PC-9 (cell line): ENCODE data around the gene PRDM4. TPM values are rescaled to one million over a fixed set of nuclear protein-coding genes. Genes with fewer than 3 reads are reported as not detected.
"Not testable (repeated sequence)": the region's sequence is repeated elsewhere in the genome, so short reads cannot be mapped to it uniquely, and the experiment has no call there.

Experiments
- BruUV-seq: library from RNA; stranded (reverse); fragments of 400-500 nt; replicated peaks from 2 replicates; lab custom pipeline; 2021; lab: Mats Ljungman, UMichigan
- CTCF ChIA-PET: fragments of 300-600 bp; sonication (Branson Sonifier 250); formaldehyde crosslinking; loops from one replicate; lab custom pipeline; 2022; ENCODE audit warnings: antibody characterized with exemption; lab: Charles Lee
- POLR2A ChIA-PET: fragments of 300-600 bp; sonication (Branson Sonifier 250); formaldehyde crosslinking; loops from one replicate; lab custom pipeline; 2022; ENCODE audit warnings: antibody characterized with exemption; ENCODE audit not compliant: unreplicated experiment; lab: Charles Lee
- DNase-seq, 2 experiments: peaks; one replicate each; pipeline versions ENCODE4 v3.0.0 to v3.0.0-alpha.2; 2015 to 2022; ENCODE audit warnings: mixed read lengths in 1 of 2
- H2AFZ ChIP-seq: fragments of 200-600 bp; sonication (generic); 2 replicates; pipeline ENCODE4 v1.8.1; 2017; ENCODE audit warnings: antibody characterized with exemption
- H3F3A ChIP-seq: fragments of 200-600 bp; sonication (generic); 2 replicates; pipeline ENCODE4 v1.8.1; 2017; ENCODE audit warnings: antibody characterized with exemption, mild to moderate bottlenecking, low read depth; ENCODE audit not compliant: insufficient read depth
- H3K27ac ChIP-seq: fragments of 200-600 bp; sonication (generic); 2 replicates; pipeline ENCODE4 v1.6.1; 2016; ENCODE audit warnings: mixed run types
- H3K27me3 ChIP-seq: fragments of 200-600 bp; sonication (generic); 2 replicates; pipeline ENCODE4 v1.6.1; 2016; ENCODE audit warnings: low read depth, mixed run types; ENCODE audit not compliant: insufficient read depth
- H3K36me3 ChIP-seq: fragments of 200-600 bp; sonication (generic); 2 replicates; pipeline ENCODE4 v1.6.1; 2016; ENCODE audit warnings: low read depth, mixed run types
- H3K4me1 ChIP-seq: fragments of 200-600 bp; sonication (generic); replicated peaks from 2 replicates; pipeline ENCODE4 v1.6.1; 2016; ENCODE audit warnings: mixed run types; ENCODE audit not compliant: insufficient read depth
- H3K4me2 ChIP-seq: fragments of 200-600 bp; sonication (generic); 2 replicates; pipeline ENCODE4 v1.6.1; 2017; ENCODE audit warnings: mixed run types
- H3K4me3 ChIP-seq: fragments of 200-600 bp; sonication (generic); 2 replicates; pipeline ENCODE4 v1.6.1; 2016; ENCODE audit warnings: mixed run types
- H3K79me2 ChIP-seq: fragments of 200-600 bp; sonication (generic); 2 replicates; pipeline ENCODE4 v1.6.1; 2017; ENCODE audit warnings: low read depth, mixed run types
- H3K9me2 ChIP-seq: fragments of 200-600 bp; sonication (generic); 2 replicates; pipeline ENCODE4 v1.8.1; 2017; ENCODE audit warnings: mild to moderate bottlenecking; ENCODE audit not compliant: insufficient read depth
- H3K9me3 ChIP-seq: fragments of 200-600 bp; sonication (generic); 2 replicates; pipeline ENCODE4 v1.8.1; 2016; ENCODE audit warnings: low read depth; ENCODE audit not compliant: insufficient read depth
- H4K20me1 ChIP-seq: fragments of 200-600 bp; sonication (generic); 2 replicates; pipeline ENCODE4 v1.8.1; 2017; ENCODE audit not compliant: insufficient read depth
- CTCF ChIP-seq: fragments of 200-600 bp; sonication (generic); conservative IDR thresholded peaks from 2 replicates; pipeline ENCODE4 v1.6.1; 2017; ENCODE audit warnings: mixed run types, antibody characterized with exemption, mild to moderate bottlenecking, moderate library complexity
- EZH2 ChIP-seq: fragments of 200-600 bp; sonication (generic); IDR thresholded peaks from 2 replicates; pipeline ENCODE4 v1.8.0; 2017; ENCODE audit warnings: antibody characterized with exemption, low read depth
- intact Hi-C: fragments of 100-400 bp; cut with micrococcal nuclease; formaldehyde crosslinking; loops from one replicate; pipeline ENCODE4 v1.10.0; 2022; ENCODE audit not compliant: unreplicated experiment
- total RNA-seq: library from RNA; stranded (reverse); gene quantifications from 2 replicates; pipeline ENCODE4 v1.2.3, GENCODE V29; 2021

Gene PRDM4
- total RNA-seq, 1 experiment from 2014 or later = 21.6 TPM

- POLR2A ChIA-PET = interaction anchor here (0.6 kb wide), 2 partner anchors 47 to 704 kb away, joined by 4 read pairs; no protein-coding TSS in a partner anchor
- no TSS peak for BruUV-seq
- H3F3A ChIP-seq = no peaks in the 10 kb centered on the region
Observed at GRCh38 chr12:107702106-107702505, 58.8 kb downstream of the PRDM4 start.

DNA sequence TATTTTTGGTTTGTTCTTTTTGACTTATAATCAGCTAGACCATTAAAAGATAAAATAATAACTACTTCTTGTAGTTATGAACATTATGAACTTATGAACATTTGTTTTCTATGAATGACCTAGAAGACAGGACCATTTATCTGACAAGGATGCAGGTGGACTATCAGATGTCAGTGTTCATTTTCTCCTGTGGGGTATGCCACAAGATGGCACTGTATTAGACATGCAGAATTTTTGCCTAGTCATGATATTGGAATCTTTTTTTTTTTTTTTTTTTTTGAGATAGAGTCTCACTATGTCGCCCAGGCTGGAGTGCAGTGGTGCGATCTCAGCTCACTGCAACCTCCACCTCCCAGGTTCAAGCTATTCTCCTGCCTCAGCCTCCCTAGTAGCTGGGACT, 65.2 kb downstream of the PRDM4 start:
- H3K4me2 ChIP-seq, H3K27ac ChIP-seq, H3K27me3 ChIP-seq, DNase-seq, H3K9me3 ChIP-seq, H3K9me2 ChIP-seq, POLR2A ChIA-PET, H3K79me2 ChIP-seq, H2AFZ ChIP-seq, BruUV-seq, H3K4me3 ChIP-seq, H3K4me1 ChIP-seq, H3F3A ChIP-seq, H4K20me1 ChIP-seq: not testable (repeated sequence)
- intact Hi-C loops = loop anchor here (1.0 kb wide), 1 partner anchor 190 kb away; no protein-coding TSS in a partner anchor
- CTCF ChIA-PET = interaction anchor here (0.6 kb wide), 1 partner anchor 22 kb away, joined by 8 read pairs; no protein-coding TSS in a partner anchor
- H3K36me3 ChIP-seq = peaks cover 40% of the 10 kb centered on the region
- peak; percentile 46; the same call in 1 of the 2 replicates for TF ChIP-seq CTCF

More at GRCh38 chr12:107702106-107702505, 58.8 kb downstream of the PRDM4 start:
- DNase-seq = no peak
- no peak overlapping the region for H3K4me3 ChIP-seq
- H3K4me2 ChIP-seq = no peak overlapping the region
- TF ChIP-seq CTCF (no peak), EZH2 (no peak)
- H3K36me3 ChIP-seq = peaks cover 36% of the 10 kb centered on the region
- no peaks in the 10 kb centered on the region for H3K79me2 ChIP-seq
- no peaks in the 10 kb centered on the region for H3K9me2 ChIP-seq
- H3K4me1 ChIP-seq = no peaks in the 10 kb centered on the region
- no peaks in the 10 kb centered on the region for H4K20me1 ChIP-seq
- CTCF ChIA-PET = no interaction called here
- intact Hi-C loops = loop anchor here (5.0 kb wide), 1 partner anchor 40 kb away; no protein-coding TSS in a partner anchor
- no peaks in the 10 kb centered on the region for H3K9me3 ChIP-seq
- H2AFZ ChIP-seq = no peak overlapping the region
- no peak overlapping the region for H3K27ac ChIP-seq
- H3K27me3 ChIP-seq = no peaks in the 10 kb centered on the region

DNA sequence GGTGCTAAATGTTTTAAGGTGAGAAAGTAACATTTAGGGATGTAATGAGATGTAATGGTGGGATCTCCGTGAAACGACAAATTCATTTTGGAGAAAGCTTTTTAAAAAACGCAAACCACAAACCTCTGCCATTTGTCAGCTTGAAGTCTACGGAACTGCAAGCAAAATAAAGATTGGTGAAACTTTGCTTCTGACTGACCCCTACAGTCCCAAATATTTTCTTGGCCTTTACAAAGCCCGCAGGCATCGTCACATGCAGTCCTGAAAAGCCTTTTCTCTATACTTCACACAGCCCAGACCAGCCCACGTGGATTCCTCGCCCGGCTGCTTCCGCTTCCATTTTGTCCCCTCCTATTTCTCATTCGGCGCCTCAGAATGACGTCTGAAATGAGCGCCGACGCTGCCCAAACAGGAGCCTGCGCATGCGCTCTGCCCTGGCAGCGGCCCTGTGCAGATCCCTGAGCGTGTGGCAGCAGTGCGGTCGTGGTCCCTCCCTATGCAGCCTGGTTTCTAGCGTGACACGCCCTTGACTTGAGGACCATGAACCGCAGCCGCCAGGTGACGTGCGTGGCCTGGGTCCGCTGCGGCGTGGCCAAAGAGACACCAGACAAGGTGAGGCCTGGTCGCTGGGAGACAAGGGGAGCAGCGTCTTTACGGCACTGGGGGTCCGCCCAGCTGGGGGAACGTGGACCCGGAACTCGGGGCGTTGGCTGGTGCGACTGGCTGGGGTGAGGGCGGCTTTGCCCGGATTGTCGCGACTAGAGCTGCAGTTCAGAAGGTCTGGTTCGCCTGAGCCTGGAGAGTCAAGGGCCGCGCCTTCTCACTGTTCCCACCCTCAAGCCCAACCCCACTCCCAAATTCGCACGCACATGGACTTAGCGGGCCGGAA, 75.3 kb downstream of the PRDM4 start, which contains the start of gene PWP1:
Gene PWP1, plus strand, starts transcription at position 440 of the 889 bp plus-strand sequence. Its CDS starts 101 bp downstream, at position 541.
- POLR2A ChIA-PET = no interaction called here

More for the DNA sequence above, 75.3 kb downstream of the PRDM4 start, which contains the start of gene PWP1:
- H4K20me1 ChIP-seq = no peaks in the 10 kb centered on the region
- TF ChIP-seq CTCF = no peak
- peaks cover 2% of the 10 kb centered on the region; the same call in 1 of the 2 replicates for H3K36me3 ChIP-seq
- CTCF ChIA-PET = no interaction called here
- no peaks in the 10 kb centered on the region for H3K9me3 ChIP-seq
- peaks cover 23% of the 10 kb centered on the region for H3K79me2 ChIP-seq
- TSS peak; percentile 88 for BruUV-seq
- DNase-seq = peak; percentile 88 to 91
- H3K4me3 ChIP-seq = peak within 1 kb of the TSS; percentile 64
- peak within 1 kb of the TSS; percentile 89 for H2AFZ ChIP-seq
- no peaks in the 10 kb centered on the region for H3K9me2 ChIP-seq
- H3K4me1 ChIP-seq = peaks cover 6% of the 10 kb centered on the region; the same call in 1 of the 2 replicates
- H3K27ac ChIP-seq = peak within 1 kb of the TSS; percentile 71
- intact Hi-C loops = loop anchor here (5.0 kb wide), 1 partner anchor 77 kb away; the partner anchor contains the start of gene PRDM4
- H3F3A ChIP-seq = peaks cover 8% of the 10 kb centered on the region; the same call in 1 of the 2 replicates
- H3K4me2 ChIP-seq = peak within 1 kb of the TSS; percentile 100
- no peaks in the 10 kb centered on the region for H3K27me3 ChIP-seq
